GM23338 (cell line): Measurements from ENCODE around the gene PIK3R3. TPM values are rescaled to one million over a fixed set of nuclear protein-coding genes. Genes with fewer than 3 reads are reported as not detected.

Experiments used
- ATAC-seq: fragments of 200-7000 bp; cut with Tn5 transposase; 3 replicates; pipeline ENCODE4 v1.9.1; 2020
- DNase-seq: peaks from one replicate; pipeline ENCODE4 v3.0.0-alpha.2; 2015; ENCODE audit warnings: low spot score
- H2AFZ ChIP-seq: fragments of 200-600 bp; sonication (generic); 2 replicates; pipeline ENCODE4 v1.8.0; 2016; ENCODE audit warnings: antibody characterized with exemption, mild to moderate bottlenecking, moderate library complexity
- H3F3A ChIP-seq: fragments of 200-600 bp; sonication (generic); replicated peaks from 2 replicates; pipeline ENCODE4 v1.8.0; 2017; ENCODE audit warnings: antibody characterized with exemption, mixed run types, low read depth
- H3K27ac ChIP-seq: fragments of 200-600 bp; sonication (generic); 2 replicates; pipeline ENCODE4 v1.6.1; 2016; ENCODE audit warnings: low read depth
- H3K27me3 ChIP-seq: fragments of 200-600 bp; sonication (generic); 2 replicates; pipeline ENCODE4 v1.8.0; 2016; ENCODE audit warnings: mild to moderate bottlenecking, mixed run types, moderate library complexity; ENCODE audit not compliant: insufficient read depth
- H3K36me3 ChIP-seq: fragments of 200-600 bp; sonication (generic); 2 replicates; pipeline ENCODE4 v1.8.0; 2016; ENCODE audit warnings: mild to moderate bottlenecking; ENCODE audit not compliant: insufficient read depth
- H3K4me1 ChIP-seq: fragments of 200-600 bp; sonication (generic); 2 replicates; pipeline ENCODE4 v1.8.0; 2016; ENCODE audit warnings: mild to moderate bottlenecking, moderate library complexity; ENCODE audit not compliant: insufficient read depth
- H3K4me2 ChIP-seq: fragments of 200-600 bp; sonication (generic); 2 replicates; pipeline ENCODE4 v1.7.1; 2017; ENCODE audit warnings: mixed run types
- H3K4me3 ChIP-seq: fragments of 200-600 bp; sonication (generic); 2 replicates; pipeline ENCODE4 v1.6.1; 2016; ENCODE audit warnings: mixed run types
- H3K79me2 ChIP-seq: fragments of 200-600 bp; sonication (generic); replicated peaks from 2 replicates; pipeline ENCODE4 v1.8.0; 2017; ENCODE audit warnings: mild to moderate bottlenecking; ENCODE audit not compliant: insufficient read depth
- H3K9me2 ChIP-seq: fragments of 200-600 bp; sonication (generic); 2 replicates; pipeline ENCODE4 v1.8.0; 2017; ENCODE audit not compliant: insufficient read depth
- H4K20me1 ChIP-seq: fragments of 200-600 bp; sonication (generic); replicated peaks from 2 replicates; pipeline ENCODE4 v1.8.0; 2017; ENCODE audit warnings: mild to moderate bottlenecking; ENCODE audit not compliant: insufficient read depth
- H3K27ac Mint-ChIP-seq: 2 replicates; pipeline ENCODE4 v1.8.0; 2020; ENCODE audit warnings: inconsistent platforms, mild to moderate bottlenecking, moderate library complexity, mixed read lengths
- H3K27me3 Mint-ChIP-seq: 3 replicates; pipeline ENCODE4 v1.8.0; 2022; ENCODE audit warnings: low read depth, mild to moderate bottlenecking, moderate library complexity, mixed read lengths, inconsistent platforms; ENCODE audit not compliant: insufficient read depth, poor library complexity
- H3K36me3 Mint-ChIP-seq: 3 replicates; pipeline ENCODE4 v1.8.0; 2021; ENCODE audit warnings: low read depth, mild to moderate bottlenecking, inconsistent platforms, moderate library complexity, mixed read lengths
- H3K4me1 Mint-ChIP-seq: 3 replicates; pipeline ENCODE4 v1.8.0; 2020; ENCODE audit warnings: mild to moderate bottlenecking, inconsistent platforms, mixed read lengths
- H3K4me3 Mint-ChIP-seq: 3 replicates; pipeline ENCODE4 v1.8.0; 2021; ENCODE audit warnings: moderate library complexity, mild to moderate bottlenecking, inconsistent platforms, mixed read lengths
- H3K9me3 Mint-ChIP-seq: 3 replicates; pipeline ENCODE4 v1.8.0; 2020; ENCODE audit warnings: moderate library complexity, mild to moderate bottlenecking, inconsistent platforms, mixed read lengths
- CREB1 ChIP-seq: fragments of 250-450 bp; sonication (Bioruptor Pico); IDR thresholded peaks from 2 replicates; pipeline ENCODE4 v1.5.0; 2020; ENCODE audit warnings: low read depth, mild to moderate bottlenecking, moderate library complexity
- CTCF ChIP-seq, 2 experiments: fragments of 200-600 bp in 1 of 2; sonication (generic) in 1 of 2; conservative IDR thresholded peaks; 2 replicates each; pipeline versions ENCODE4 v1.5.1 to v1.6.1; 2016 to 2017; ENCODE audit warnings: antibody characterized with exemption in 2 of 2, low read depth in 2 of 2, mild to moderate bottlenecking in 2 of 2, moderate library complexity in 1 of 2
- ETS1 ChIP-seq: IDR thresholded peaks from 2 replicates; pipeline ENCODE4 v1.6.1; 2016; ENCODE audit warnings: antibody characterized with exemption
- EZH2 ChIP-seq: fragments of 200-600 bp; sonication (generic); IDR thresholded peaks from one replicate; pipeline ENCODE4 v1.8.0; 2017; ENCODE audit warnings: antibody characterized with exemption, mild to moderate bottlenecking, low read depth; ENCODE audit not compliant: unreplicated experiment
- EZH2phosphoT487 ChIP-seq: fragments of 200-600 bp; sonication (generic); IDR thresholded peaks from one replicate; pipeline ENCODE4 v1.8.1; 2018; ENCODE audit warnings: antibody characterized with exemption; ENCODE audit not compliant: unreplicated experiment
- JUNB ChIP-seq: IDR thresholded peaks from one replicate; pipeline ENCODE4 v1.6.1; 2016; ENCODE audit warnings: antibody characterized with exemption; ENCODE audit not compliant: unreplicated experiment
- POLR2AphosphoS5 ChIP-seq: IDR thresholded peaks from 2 replicates; pipeline ENCODE4 v1.6.1; 2016; ENCODE audit warnings: antibody characterized with exemption, low read depth
- STAT1 ChIP-seq: IDR thresholded peaks from one replicate; pipeline ENCODE4 v1.6.1; 2016; ENCODE audit warnings: antibody characterized with exemption; ENCODE audit not compliant: unreplicated experiment
- ZNF114 ChIP-seq: fragments of 250-450 bp; sonication (Bioruptor Pico); IDR thresholded peaks from 2 replicates; pipeline ENCODE4 v1.5.0; 2020; ENCODE audit warnings: mild to moderate bottlenecking, moderate library complexity
- ZNF331 ChIP-seq: fragments of 250-450 bp; sonication (Bioruptor Pico); IDR thresholded peaks from 2 replicates; pipeline ENCODE4 v1.5.0; 2020; ENCODE audit warnings: low read depth, mild to moderate bottlenecking, moderate library complexity
- ZNF462 ChIP-seq: fragments of 250-450 bp; sonication (Bioruptor Pico); IDR thresholded peaks from 2 replicates; pipeline ENCODE4 v1.5.0; 2020; ENCODE audit warnings: mild to moderate bottlenecking, moderate library complexity
- polyA plus RNA-seq: library from polyadenylated mRNA; unstranded; fragments of >200 nt; fragmentation: Nextera tagmentation; extraction: Ambion mirVana; gene quantifications from 2 replicates; pipeline ENCODE4 v1.2.1, GENCODE V29; 2016
- total RNA-seq: library from RNA; depleted of rRNA; stranded (reverse); fragments of >200 nt; shearing (Covaris generic); gene quantifications from 2 replicates; pipeline ENCODE4 v1.2.3, GENCODE V29; 2014
- TF ChIP-seq, protein P1 (sequence below): IDR thresholded peaks from one replicate; pipeline ENCODE4 v1.6.1; 2018; ENCODE audit warnings: antibody characterized with exemption; ENCODE audit not compliant: unreplicated experiment

Gene PIK3R3
- total and polyA plus RNA-seq, 2 experiments from 2014 or later = 7.5 to 8.6 TPM

DNA sequence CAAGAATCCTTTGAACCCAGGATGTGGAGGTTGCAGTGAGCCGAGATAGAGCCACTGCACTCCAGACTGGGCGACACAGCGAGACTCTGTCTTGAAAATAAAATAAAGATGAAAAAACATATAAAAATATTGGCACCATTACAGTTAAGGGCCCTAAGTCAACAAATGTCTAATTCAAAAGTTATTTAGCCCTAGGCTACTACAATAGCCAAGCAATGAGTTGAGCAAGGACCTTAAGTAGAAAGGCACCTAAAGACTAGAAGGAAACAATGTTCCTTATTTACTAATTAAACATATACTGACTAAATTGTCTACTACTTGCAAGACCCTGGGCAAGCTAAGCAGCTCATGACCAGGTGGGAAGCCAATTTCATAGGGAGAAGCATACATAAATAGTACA, 4.1 kb downstream of the PIK3R3 start:
- H3K4me1 Mint-ChIP-seq = peaks cover 13% of the 10 kb centered on the region; the same call in 2 of the 3 replicates
- H3K27ac ChIP-seq = no peak overlapping the region
- H3K36me3 Mint-ChIP-seq = no peaks in the 10 kb centered on the region; the same call in 2 of the 3 replicates
- H4K20me1 ChIP-seq = no peaks in the 10 kb centered on the region
- no peak overlapping the region for H3K4me3 ChIP-seq
- H3K9me3 Mint-ChIP-seq = no peaks in the 10 kb centered on the region
- peaks cover 18% of the 10 kb centered on the region for H3K27me3 ChIP-seq
- H3K27ac Mint-ChIP-seq = no peak overlapping the region
- no peak overlapping the region for H3K4me3 Mint-ChIP-seq
- TF ChIP-seq ZNF114 (CRISPR knock-in tag) = no peak
- TF ChIP-seq ZNF331 (CRISPR knock-in tag) = no peak
- TF ChIP-seq ZNF462 (CRISPR knock-in tag) = no peak
- TF ChIP-seq STAT1 = no peak
- no peak for TF ChIP-seq EZH2phosphoT487
- TF ChIP-seq, protein P1, sequence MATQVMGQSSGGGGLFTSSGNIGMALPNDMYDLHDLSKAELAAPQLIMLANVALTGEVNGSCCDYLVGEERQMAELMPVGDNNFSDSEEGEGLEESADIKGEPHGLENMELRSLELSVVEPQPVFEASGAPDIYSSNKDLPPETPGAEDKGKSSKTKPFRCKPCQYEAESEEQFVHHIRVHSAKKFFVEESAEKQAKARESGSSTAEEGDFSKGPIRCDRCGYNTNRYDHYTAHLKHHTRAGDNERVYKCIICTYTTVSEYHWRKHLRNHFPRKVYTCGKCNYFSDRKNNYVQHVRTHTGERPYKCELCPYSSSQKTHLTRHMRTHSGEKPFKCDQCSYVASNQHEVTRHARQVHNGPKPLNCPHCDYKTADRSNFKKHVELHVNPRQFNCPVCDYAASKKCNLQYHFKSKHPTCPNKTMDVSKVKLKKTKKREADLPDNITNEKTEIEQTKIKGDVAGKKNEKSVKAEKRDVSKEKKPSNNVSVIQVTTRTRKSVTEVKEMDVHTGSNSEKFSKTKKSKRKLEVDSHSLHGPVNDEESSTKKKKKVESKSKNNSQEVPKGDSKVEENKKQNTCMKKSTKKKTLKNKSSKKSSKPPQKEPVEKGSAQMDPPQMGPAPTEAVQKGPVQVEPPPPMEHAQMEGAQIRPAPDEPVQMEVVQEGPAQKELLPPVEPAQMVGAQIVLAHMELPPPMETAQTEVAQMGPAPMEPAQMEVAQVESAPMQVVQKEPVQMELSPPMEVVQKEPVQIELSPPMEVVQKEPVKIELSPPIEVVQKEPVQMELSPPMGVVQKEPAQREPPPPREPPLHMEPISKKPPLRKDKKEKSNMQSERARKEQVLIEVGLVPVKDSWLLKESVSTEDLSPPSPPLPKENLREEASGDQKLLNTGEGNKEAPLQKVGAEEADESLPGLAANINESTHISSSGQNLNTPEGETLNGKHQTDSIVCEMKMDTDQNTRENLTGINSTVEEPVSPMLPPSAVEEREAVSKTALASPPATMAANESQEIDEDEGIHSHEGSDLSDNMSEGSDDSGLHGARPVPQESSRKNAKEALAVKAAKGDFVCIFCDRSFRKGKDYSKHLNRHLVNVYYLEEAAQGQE = no peak
- no peak for TF ChIP-seq ETS1
- TF ChIP-seq JUNB = no peak
- no peak for TF ChIP-seq CREB1
- no peak for TF ChIP-seq POLR2AphosphoS5
- no peak for TF ChIP-seq CTCF (conservative IDR thresholded peaks at IDR 0.05; ENCODE audit: low read depth in 2 of 2)
- no peak for TF ChIP-seq EZH2
- DNase-seq (no peak), ATAC-seq (no peak)
- no peaks in the 10 kb centered on the region for H3K36me3 ChIP-seq
- no peak overlapping the region for H2AFZ ChIP-seq
- peaks cover 13% of the 10 kb centered on the region for H3K4me1 ChIP-seq
- no peaks in the 10 kb centered on the region for H3K9me2 ChIP-seq
- H3F3A ChIP-seq = peaks cover 4% of the 10 kb centered on the region; the same call in 1 of the 2 replicates
- peaks cover 29% of the 10 kb centered on the region for H3K79me2 ChIP-seq
- peaks cover 9% of the 10 kb centered on the region for H3K27me3 Mint-ChIP-seq
- H3K4me2 ChIP-seq = no peak overlapping the region
